SU-DHL-6 (cell line): ENCODE data around the gene TMPRSS9.

Experiments used
- H2AFZ ChIP-seq: fragments of 200-600 bp; sonication (generic); 2 replicates; pipeline ENCODE4 v1.6.1; 2014; ENCODE audit warnings: low read depth, mild to moderate bottlenecking, moderate library complexity, mixed read lengths, antibody characterized with exemption, low read length; ENCODE audit not compliant: severe bottlenecking
- H3F3A ChIP-seq: fragments of 200-600 bp; shearing (Covaris generic); 2 replicates; pipeline ENCODE4 v1.6.0; 2016; ENCODE audit warnings: antibody characterized with exemption, mild to moderate bottlenecking; ENCODE audit not compliant: insufficient read depth
- H3K27ac ChIP-seq: fragments of 200-600 bp; sonication (generic); 2 replicates; pipeline ENCODE4 v1.5.1; 2016; ENCODE audit warnings: low read depth, mild to moderate bottlenecking, low read length, moderate library complexity, mixed read lengths
- H3K27me3 ChIP-seq: fragments of 200-600 bp; sonication (generic), shearing (Covaris generic); 2 replicates; pipeline ENCODE4 v1.6.0; 2014; ENCODE audit warnings: mild to moderate bottlenecking, low read length
- H3K36me3 ChIP-seq: fragments of 200-600 bp; sonication (generic); 2 replicates; pipeline ENCODE4 v1.6.1; 2014; ENCODE audit warnings: mild to moderate bottlenecking, low read length, mixed read lengths
- H3K4me2 ChIP-seq: fragments of 300-600, 200-600 bp; shearing (Covaris generic), sonication (generic); 2 replicates; pipeline ENCODE4 v1.6.0; 2014; ENCODE audit warnings: low read length, low read depth, mild to moderate bottlenecking; ENCODE audit not compliant: poor library complexity, severe bottlenecking
- H3K4me3 ChIP-seq: fragments of 200-600 bp; sonication (generic); 2 replicates; pipeline ENCODE4 v1.5.1; 2014; ENCODE audit warnings: antibody characterized with exemption, low read length, mild to moderate bottlenecking, mixed read lengths; ENCODE audit not compliant: insufficient read depth, poor library complexity, severe bottlenecking
- H3K79me2 ChIP-seq: fragments of 200-600 bp; sonication (generic); 2 replicates; pipeline ENCODE4 v1.6.1; 2014; ENCODE audit warnings: mild to moderate bottlenecking, low read length, moderate library complexity; ENCODE audit not compliant: insufficient read depth
- H3K9ac ChIP-seq: fragments of 200-600 bp; sonication (generic); 2 replicates; pipeline ENCODE4 v1.7.0; 2014; ENCODE audit warnings: mild to moderate bottlenecking, low read length
- H3K9me2 ChIP-seq: fragments of 200-600 bp; sonication (generic); replicated peaks from 2 replicates; pipeline ENCODE4 v1.6.1; 2014; ENCODE audit warnings: low read length; ENCODE audit not compliant: insufficient read depth
- H3K9me3 ChIP-seq: fragments of 200-600 bp; sonication (generic); 2 replicates; pipeline ENCODE4 v1.6.1; 2014; ENCODE audit warnings: low read length, mixed read lengths; ENCODE audit not compliant: insufficient read depth
- H4K20me1 ChIP-seq: fragments of 200-600 bp; sonication (generic); 2 replicates; pipeline ENCODE4 v1.6.1; 2014; ENCODE audit warnings: low read depth, mild to moderate bottlenecking, antibody characterized with exemption, low read length, moderate library complexity, mixed read lengths
- EZH2phosphoT487 ChIP-seq: fragments of 200-600 bp; sonication (generic), shearing (Covaris generic); conservative IDR thresholded peaks from 2 replicates; pipeline ENCODE4 v1.6.1; 2018; ENCODE audit warnings: mild to moderate bottlenecking, antibody characterized with exemption, low read length, moderate library complexity, mixed read lengths
- TF ChIP-seq, protein P1 (sequence below): fragments of 200-600 bp; sonication (generic); IDR thresholded peaks from one replicate; pipeline ENCODE4 v1.5.1; 2017; ENCODE audit warnings: antibody characterized with exemption, mild to moderate bottlenecking, low read length, moderate library complexity; ENCODE audit not compliant: insufficient read depth, poor library complexity, severe bottlenecking

The TMPRSS9 gene

DNA sequence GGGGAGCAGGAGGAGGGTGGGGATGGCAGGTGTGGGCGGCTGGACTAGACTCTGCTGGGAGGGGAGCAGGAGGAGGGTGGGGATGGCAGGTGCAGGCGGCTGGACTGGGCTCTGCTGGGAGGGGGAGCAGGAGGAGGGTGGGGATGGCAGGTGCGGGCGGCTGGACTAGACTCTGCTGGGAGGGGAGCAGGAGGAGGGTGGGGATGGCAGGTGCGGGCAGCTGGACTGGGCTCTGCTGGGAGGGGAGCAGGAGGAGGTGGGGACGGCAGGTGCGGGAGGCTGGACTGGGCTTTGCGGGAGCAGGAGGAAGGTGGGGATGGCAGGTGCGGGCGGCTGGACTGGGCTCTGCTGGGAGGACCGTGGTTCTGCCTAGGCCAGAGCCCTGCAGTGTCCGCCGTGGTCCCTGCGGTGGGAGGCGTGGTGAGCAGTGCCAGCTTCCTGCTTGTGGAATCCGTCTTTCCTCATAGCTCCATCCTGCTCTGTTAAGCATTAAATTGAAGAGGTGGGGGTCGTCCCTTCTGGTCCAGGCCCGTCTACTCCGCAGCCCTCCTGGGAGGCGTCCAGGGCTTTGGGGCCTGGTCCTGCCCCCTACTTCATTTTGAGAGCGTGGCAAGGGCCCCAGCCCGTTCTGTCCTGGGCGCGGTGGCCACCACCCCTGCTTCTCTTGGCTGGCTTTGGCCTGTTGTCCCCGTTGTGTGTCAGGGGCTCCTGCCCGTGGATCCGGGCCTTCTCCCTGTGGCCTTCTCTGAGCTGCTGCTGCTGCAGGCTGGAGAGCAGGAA, 26.8 kb upstream of the TMPRSS9 start:
- Histone ChIP-seq H3K27me3 (no peaks in the 10 kb centered on the region), H3K9ac (no peak overlapping the region), H3K4me3 (no peak overlapping the region), H3K27ac (0 out of 2 replicates have a peak overlapping the region, but pooled peaks have one; percentile 72), H3K9me2 (no peaks in the 10 kb centered on the region), H3K4me2 (no peak overlapping the region), H3F3A (0 out of 2 replicates have a peak, but pooled peaks cover 4% of the 10 kb centered on the region), H3K9me3 (no peaks in the 10 kb centered on the region), H3K36me3 (no peaks in the 10 kb centered on the region), H4K20me1 (0 out of 2 replicates have a peak, but pooled peaks cover 4% of the 10 kb centered on the region), H3K79me2 (peaks cover 8% of the 10 kb centered on the region; the same call in 1 of the 2 replicates), H2AFZ (no peak overlapping the region)
- TF ChIP-seq, protein P1, sequence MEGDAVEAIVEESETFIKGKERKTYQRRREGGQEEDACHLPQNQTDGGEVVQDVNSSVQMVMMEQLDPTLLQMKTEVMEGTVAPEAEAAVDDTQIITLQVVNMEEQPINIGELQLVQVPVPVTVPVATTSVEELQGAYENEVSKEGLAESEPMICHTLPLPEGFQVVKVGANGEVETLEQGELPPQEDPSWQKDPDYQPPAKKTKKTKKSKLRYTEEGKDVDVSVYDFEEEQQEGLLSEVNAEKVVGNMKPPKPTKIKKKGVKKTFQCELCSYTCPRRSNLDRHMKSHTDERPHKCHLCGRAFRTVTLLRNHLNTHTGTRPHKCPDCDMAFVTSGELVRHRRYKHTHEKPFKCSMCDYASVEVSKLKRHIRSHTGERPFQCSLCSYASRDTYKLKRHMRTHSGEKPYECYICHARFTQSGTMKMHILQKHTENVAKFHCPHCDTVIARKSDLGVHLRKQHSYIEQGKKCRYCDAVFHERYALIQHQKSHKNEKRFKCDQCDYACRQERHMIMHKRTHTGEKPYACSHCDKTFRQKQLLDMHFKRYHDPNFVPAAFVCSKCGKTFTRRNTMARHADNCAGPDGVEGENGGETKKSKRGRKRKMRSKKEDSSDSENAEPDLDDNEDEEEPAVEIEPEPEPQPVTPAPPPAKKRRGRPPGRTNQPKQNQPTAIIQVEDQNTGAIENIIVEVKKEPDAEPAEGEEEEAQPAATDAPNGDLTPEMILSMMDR, result no peak
- no peak for TF ChIP-seq EZH2phosphoT487

DNA sequence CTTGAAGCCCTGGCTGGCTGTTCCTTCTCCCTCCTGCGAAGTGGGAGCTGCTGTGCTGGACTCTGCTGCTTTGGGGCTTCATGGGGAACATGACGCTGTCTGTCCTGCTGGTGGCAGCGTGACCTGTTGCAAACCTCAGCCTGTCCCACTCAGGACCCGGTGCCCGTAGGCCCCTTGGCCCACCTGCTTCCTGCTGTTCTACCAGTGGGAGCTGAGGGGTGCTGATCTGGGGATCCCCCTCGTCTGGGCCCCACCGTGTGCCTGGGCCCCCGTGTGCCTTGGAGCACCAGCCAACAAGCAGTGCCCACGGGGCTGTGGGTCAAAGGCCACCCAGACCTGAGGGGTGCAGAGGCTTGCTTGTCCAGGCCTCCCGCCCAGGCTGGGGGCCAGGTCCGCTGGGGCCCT, 26.3 kb upstream of the TMPRSS9 start:
- Histone ChIP-seq H4K20me1 (0 out of 2 replicates have a peak, but pooled peaks cover 4% of the 10 kb centered on the region), H3F3A (0 out of 2 replicates have a peak, but pooled peaks cover 4% of the 10 kb centered on the region), H3K4me2 (no peak overlapping the region), H3K9me3 (no peaks in the 10 kb centered on the region), H3K9me2 (no peaks in the 10 kb centered on the region), H3K27ac (no peak overlapping the region), H3K4me3 (no peak overlapping the region), H3K27me3 (no peaks in the 10 kb centered on the region), H3K79me2 (peaks cover 6% of the 10 kb centered on the region; the same call in 1 of the 2 replicates), H3K9ac (no peak overlapping the region), H2AFZ (no peak overlapping the region), H3K36me3 (no peaks in the 10 kb centered on the region)
- TF ChIP-seq, protein P1, result no peak
- TF ChIP-seq EZH2phosphoT487, result no peak

DNA sequence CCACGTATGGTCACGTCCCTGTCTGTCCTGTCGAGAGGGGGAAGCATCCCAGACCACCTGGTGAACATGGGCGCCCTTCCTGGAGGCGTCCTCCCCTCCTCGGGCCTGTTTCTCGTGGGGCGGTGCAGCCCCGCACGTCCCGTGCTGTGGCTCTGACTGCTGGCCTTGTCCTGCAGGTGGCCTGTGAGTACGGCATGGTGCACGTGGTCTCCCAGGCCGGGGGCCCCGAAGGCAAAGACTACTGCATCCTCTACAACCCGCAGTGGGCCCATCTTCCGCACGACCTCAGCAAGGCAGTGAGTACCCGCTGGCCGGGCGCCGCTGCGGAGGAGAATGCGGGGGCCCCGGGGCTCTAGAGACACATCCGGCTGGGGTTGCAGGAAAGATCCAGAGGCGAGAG, 25.6 kb upstream of the TMPRSS9 start:
- H3K27me3 ChIP-seq, result no peaks in the 10 kb centered on the region
- H3K9ac ChIP-seq, result no peak overlapping the region
- no peaks in the 10 kb centered on the region for H3K9me3 ChIP-seq
- H3F3A ChIP-seq, result 0 out of 2 replicates have a peak, but pooled peaks cover 4% of the 10 kb centered on the region
- H3K4me2 ChIP-seq, result no peak overlapping the region
- 0 out of 2 replicates have a peak, but pooled peaks cover under 1% of the 10 kb centered on the region for H3K79me2 ChIP-seq
- H3K4me3 ChIP-seq, result no peak overlapping the region
- H2AFZ ChIP-seq, result no peak overlapping the region
- 0 out of 2 replicates have a peak, but pooled peaks cover 4% of the 10 kb centered on the region for H4K20me1 ChIP-seq
- H3K27ac ChIP-seq, result no peak overlapping the region
- no peaks in the 10 kb centered on the region for H3K9me2 ChIP-seq
- H3K36me3 ChIP-seq, result no peaks in the 10 kb centered on the region
- no peak for TF ChIP-seq EZH2phosphoT487
- TF ChIP-seq, protein P1, result no peak
